Activated CD8-positive, alpha-beta T cell treated with anti-CD3 and anti-CD28 coated beads, Interleukin-2, amount 10 ng/mL, durations not matched to agents 7 days and 5 days (primary cell): ENCODE data around the gene BOD1L2. TPM values are rescaled to one million over a fixed set of nuclear protein-coding genes. Genes with fewer than 3 reads are reported as not detected.

Experiments
- ATAC-seq: fragments of 150-1000 bp; cut with Tn5 transposase; one replicate; pipeline ENCODE4 v1.10.0; 2021; ENCODE audit warnings: moderate library complexity
- CTCF ChIA-PET: fragments of 350-600 bp; sonication (Branson Sonifier 250); formaldehyde crosslinking; loops from one replicate; lab custom pipeline; 2021; ENCODE audit warnings: antibody characterized with exemption; lab: Charles Lee
- POLR2A ChIA-PET: fragments of 350-600 bp; sonication (Branson Sonifier 250); formaldehyde crosslinking; loops from one replicate; lab custom pipeline; 2021; ENCODE audit warnings: antibody characterized with exemption; lab: Charles Lee
- DNase-seq: peaks from one replicate; pipeline ENCODE4 v3.0.0-alpha.2; 2020
- H3K27ac Mint-ChIP-seq: one replicate; pipeline ENCODE4 v1.8.0; 2021; ENCODE audit warnings: mild to moderate bottlenecking, mixed read lengths
- H3K27me3 Mint-ChIP-seq: one replicate; pipeline ENCODE4 v1.8.0; 2021; ENCODE audit warnings: low read depth, mixed read lengths
- H3K36me3 Mint-ChIP-seq: one replicate; pipeline ENCODE4 v1.8.0; 2021; ENCODE audit warnings: low read depth, mixed read lengths
- H3K4me1 Mint-ChIP-seq: one replicate; pipeline ENCODE4 v1.8.0; 2021; ENCODE audit warnings: low read depth, mixed read lengths
- H3K4me3 Mint-ChIP-seq: one replicate; pipeline ENCODE4 v1.8.0; 2021; ENCODE audit warnings: mild to moderate bottlenecking, mixed read lengths
- H3K9me3 Mint-ChIP-seq: one replicate; pipeline ENCODE4 v1.8.0; 2022; ENCODE audit warnings: mixed read lengths; ENCODE audit not compliant: insufficient read depth
- total RNA-seq, 2 experiments: library from RNA; stranded (reverse); gene quantifications; one replicate each; pipeline ENCODE4 v1.2.3, GENCODE V29; 2021

Gene BOD1L2
- total RNA-seq, 2 experiments from 2014 or later = not detected

- Mint-ChIP-seq H3K36me3 (no peaks in the 10 kb centered on the region), H3K27me3 (peaks cover 12% of the 10 kb centered on the region), H3K4me1 (no peaks in the 10 kb centered on the region), H3K9me3 (no peaks in the 10 kb centered on the region), H3K27ac (no peak overlapping the region), H3K4me3 (no peak overlapping the region)
- ChIA-PET POLR2A (no interaction called here), CTCF (no interaction called here)
- ATAC-seq (no peak), DNase-seq (no peak)
Measured at GRCh38 chr18:57134618-57135135, 12.2 kb upstream of the BOD1L2 start.

GRCh38 chr18:57135699-57136098 is 11.2 kb upstream of the BOD1L2 start:
- DNase-seq (no peak), ATAC-seq (no peak)
- Mint-ChIP-seq H3K36me3 (no peaks in the 10 kb centered on the region), H3K4me1 (no peaks in the 10 kb centered on the region), H3K4me3 (no peak overlapping the region), H3K27me3 (peaks cover 8% of the 10 kb centered on the region), H3K27ac (no peak overlapping the region), H3K9me3 (no peaks in the 10 kb centered on the region)
- CTCF ChIA-PET = interaction anchor here (0.6 kb wide), 1 partner anchor 99 kb away, joined by 3 read pairs; no protein-coding TSS in a partner anchor
- POLR2A ChIA-PET = no interaction called here

- Mint-ChIP-seq H3K36me3 (no peaks in the 10 kb centered on the region), H3K27me3 (peaks cover 6% of the 10 kb centered on the region), H3K27ac (no peak overlapping the region), H3K4me3 (no peak overlapping the region), H3K4me1 (no peaks in the 10 kb centered on the region), H3K9me3 (no peaks in the 10 kb centered on the region)
- no peak for DNase-seq
- ATAC-seq = no peak
- CTCF ChIA-PET = no interaction called here
- POLR2A ChIA-PET = no interaction called here
Measured at GRCh38 chr18:57137847-57138246, 9.0 kb upstream of the BOD1L2 start.

GRCh38 chr18:57141208-57142129 is 5.4 kb upstream of the BOD1L2 start:
- Mint-ChIP-seq H3K36me3 (no peaks in the 10 kb centered on the region), H3K4me3 (no peak overlapping the region), H3K27me3 (peaks cover 3% of the 10 kb centered on the region), H3K9me3 (no peaks in the 10 kb centered on the region), H3K27ac (no peak overlapping the region), H3K4me1 (no peaks in the 10 kb centered on the region)
- ChIA-PET POLR2A (no interaction called here), CTCF (no interaction called here)
- ATAC-seq (no peak), DNase-seq (no peak)

- Mint-ChIP-seq H3K27me3 (peaks cover 3% of the 10 kb centered on the region), H3K9me3 (no peaks in the 10 kb centered on the region), H3K4me3 (no peak overlapping the region), H3K27ac (no peak overlapping the region), H3K36me3 (no peaks in the 10 kb centered on the region), H3K4me1 (no peaks in the 10 kb centered on the region)
- ChIA-PET POLR2A (no interaction called here), CTCF (no interaction called here)
- no peak for DNase-seq
- ATAC-seq = no peak
Measured at GRCh38 chr18:57142324-57142723, 4.6 kb upstream of the BOD1L2 start.

GRCh38 chr18:57143265-57143664 is 3.6 kb upstream of the BOD1L2 start:
- POLR2A ChIA-PET = no interaction called here
- no peak for ATAC-seq
- DNase-seq = no peak
- H3K27ac Mint-ChIP-seq = no peak overlapping the region
- peaks cover 8% of the 10 kb centered on the region for H3K27me3 Mint-ChIP-seq
- H3K9me3 Mint-ChIP-seq = no peaks in the 10 kb centered on the region
- H3K36me3 Mint-ChIP-seq = no peaks in the 10 kb centered on the region
- H3K4me1 Mint-ChIP-seq = no peaks in the 10 kb centered on the region
- CTCF ChIA-PET = no interaction called here
- H3K4me3 Mint-ChIP-seq = no peak overlapping the region

- Mint-ChIP-seq H3K36me3 (no peaks in the 10 kb centered on the region), H3K9me3 (no peaks in the 10 kb centered on the region), H3K4me1 (no peaks in the 10 kb centered on the region), H3K27me3 (peaks cover 24% of the 10 kb centered on the region), H3K27ac (no peak overlapping the region), H3K4me3 (no peak overlapping the region)
- POLR2A ChIA-PET = no interaction called here
- DNase-seq = no peak
- ATAC-seq = no peak
- CTCF ChIA-PET = no interaction called here
Measured at GRCh38 chr18:57148263-57148662, 1.4 kb downstream of the BOD1L2 start.

- no peak for ATAC-seq
- CTCF ChIA-PET = interaction anchor here (1.6 kb wide), 1 partner anchor 19 kb away, joined by 3 read pairs; no protein-coding TSS in a partner anchor
- Mint-ChIP-seq H3K36me3 (no peaks in the 10 kb centered on the region), H3K4me1 (no peaks in the 10 kb centered on the region), H3K9me3 (no peaks in the 10 kb centered on the region), H3K27ac (no peak overlapping the region), H3K27me3 (peaks cover 23% of the 10 kb centered on the region), H3K4me3 (no peak overlapping the region)
- DNase-seq = no peak
- POLR2A ChIA-PET = no interaction called here
Measured at GRCh38 chr18:57149051-57149450, 2.2 kb downstream of the BOD1L2 start.

- DNase-seq (no peak), ATAC-seq (no peak)
- Mint-ChIP-seq H3K4me3 (no peak overlapping the region), H3K9me3 (no peaks in the 10 kb centered on the region), H3K4me1 (no peaks in the 10 kb centered on the region), H3K27ac (no peak overlapping the region), H3K27me3 (peaks cover 22% of the 10 kb centered on the region), H3K36me3 (no peaks in the 10 kb centered on the region)
- ChIA-PET CTCF (interaction anchor here (1.6 kb wide), 1 partner anchor 20 kb away, joined by 3 read pairs; no protein-coding TSS in a partner anchor), POLR2A (no interaction called here)
Measured at GRCh38 chr18:57149531-57149930, 2.6 kb downstream of the BOD1L2 start.

- ChIA-PET POLR2A (no interaction called here), CTCF (interaction anchor here (1.6 kb wide), 1 partner anchor 20 kb away, joined by 3 read pairs; no protein-coding TSS in a partner anchor)
- ATAC-seq (no peak), DNase-seq (no peak)
- Mint-ChIP-seq H3K9me3 (no peaks in the 10 kb centered on the region), H3K4me3 (no peak overlapping the region), H3K36me3 (no peaks in the 10 kb centered on the region), H3K4me1 (no peaks in the 10 kb centered on the region), H3K27me3 (peaks cover 22% of the 10 kb centered on the region), H3K27ac (no peak overlapping the region)
Measured at GRCh38 chr18:57150081-57150480, 3.2 kb downstream of the BOD1L2 start.

- Mint-ChIP-seq H3K27me3 (peaks cover 22% of the 10 kb centered on the region), H3K36me3 (no peaks in the 10 kb centered on the region), H3K4me1 (peaks cover 3% of the 10 kb centered on the region), H3K9me3 (no peaks in the 10 kb centered on the region), H3K4me3 (no peak overlapping the region), H3K27ac (no peak overlapping the region)
- ATAC-seq = no peak
- DNase-seq = no peak
- POLR2A ChIA-PET = no interaction called here
- CTCF ChIA-PET = no interaction called here
Measured at GRCh38 chr18:57150828-57151227, 3.9 kb downstream of the BOD1L2 start.

GRCh38 chr18:57154191-57154830 is 7.4 kb downstream of the BOD1L2 start:
- DNase-seq = no peak
- ATAC-seq = no peak
- POLR2A ChIA-PET = no interaction called here
- Mint-ChIP-seq H3K4me3 (no peak overlapping the region), H3K9me3 (no peaks in the 10 kb centered on the region), H3K36me3 (no peaks in the 10 kb centered on the region), H3K4me1 (peaks cover 7% of the 10 kb centered on the region), H3K27me3 (peaks cover 9% of the 10 kb centered on the region), H3K27ac (no peak overlapping the region)
- CTCF ChIA-PET = no interaction called here
